ENCODE data around the gene IL1R2. TPM values are rescaled to one million over a fixed set of nuclear protein-coding genes. Genes with fewer than 3 reads are reported as not detected.

IL1R2 gene
- total and polyA plus RNA-seq, 9 of the 15 experiments (the other 6 are each of a cell fraction or from before 2014, with no cell fraction given): 0.13 TPM; not detected in 8

DNA sequence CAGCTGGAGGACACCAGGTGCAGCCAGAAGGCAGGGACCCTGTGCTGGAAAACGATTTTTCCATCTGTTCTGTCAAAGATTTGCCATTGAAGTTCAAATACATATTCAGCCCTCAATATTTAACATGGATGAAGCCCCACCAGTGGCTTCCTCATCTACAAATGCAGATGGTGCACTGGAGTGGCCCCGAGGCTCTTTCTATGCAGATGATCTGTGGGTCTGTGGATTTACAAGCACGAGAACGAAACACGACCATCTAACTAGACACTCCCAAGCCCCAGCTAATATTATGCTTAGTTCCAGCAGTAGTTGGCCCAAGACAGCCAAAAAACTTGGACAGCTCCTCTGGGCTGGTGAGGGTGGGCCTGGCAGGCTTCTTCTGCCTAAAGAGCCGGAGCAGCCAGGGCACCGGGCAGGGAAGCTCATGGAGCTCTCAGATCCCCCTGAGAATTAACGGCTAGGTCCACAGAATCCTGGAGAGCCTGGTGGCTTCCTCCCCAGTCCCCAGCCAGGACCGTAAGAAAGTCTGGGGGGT lies 9.2 kb upstream of the IL1R2 start:
- FAIRE-seq: no peak
- Histone ChIP-seq H3K9me1 (ENCODE audit: control insufficient read depth, insufficient read depth, low read length) (no peaks in the 10 kb centered on the region), H3K27ac (ENCODE audit: extremely low read depth, low read depth, low read length) (no peak overlapping the region), H3K4me3 (no peak overlapping the region), H3K4me1 (replicated peaks in 1 of 2; ENCODE audit: control insufficient read depth in 2 of 2, insufficient read depth in 2 of 2, low read length in 2 of 2) (0 out of 5 replicates have a peak, but pooled peaks cover 0 to 3% of the 10 kb centered on the region in 2 experiments), H3K79me2 (ENCODE audit: control insufficient read depth, insufficient read depth, low read length) (no peaks in the 10 kb centered on the region), H3K9me3 (replicated peaks; ENCODE audit: control insufficient read depth, insufficient read depth, low read depth, low read length) (no peaks in the 10 kb centered on the region), H3K9ac (ENCODE audit: insufficient read depth in 1 of 2, low read depth in 2 of 2, low read length in 2 of 2) (peak overlapping the region in 1 of 2 experiments; percentile 58; a peak in 1 of 4 replicates), H4K20me1 (replicated peaks; ENCODE audit: control insufficient read depth, insufficient read depth, low read length) (no peaks in the 10 kb centered on the region), H2AFZ (ENCODE audit: low read depth, low read length) (no peak overlapping the region), H3K36me3 (ENCODE audit: control insufficient read depth, insufficient read depth, low read length) (no peaks in the 10 kb centered on the region), H3K27me3 (ENCODE audit: control insufficient read depth in 2 of 2, insufficient read depth in 2 of 2, low read length in 2 of 2) (peaks cover 28 to 78% of the 10 kb centered on the region in 2 experiments; a peak in 4 of 5 replicates), H3K4me2 (ENCODE audit: insufficient read depth, low read length) (no peak overlapping the region)
- ChIA-PET CTCF (ENCODE audit: low intra/inter-chr PET ratio) (no interaction called here), POLR2A (no interaction called here)
- in situ Hi-C loops (cut with MboI): no loop called here
- BruUV-seq (replicated peaks): no TSS peak
- DNase-seq (ENCODE audit: extremely low read depth in 1 of 4, low spot score in 3 of 4): no peak
- TF ChIP-seq KLF16 (IDR thresholded peaks at IDR 0.05) (no peak), DDX20 (tag; IDR thresholded peaks at IDR 0.05; ENCODE audit: low read depth) (no peak), YY1 (IDR thresholded peaks at IDR 0.05; ENCODE audit: borderline replicate concordance in 1 of 3, control insufficient read depth in 1 of 3, extremely low read depth in 1 of 3, insufficient read depth in 3 of 3, insufficient read length in 1 of 3, insufficient replicate concordance in 2 of 3, low read depth in 1 of 3, low read length in 2 of 3) (no peak), HDAC8 (tag; IDR thresholded peaks at IDR 0.05) (no peak), HDAC1 (IDR thresholded peaks at IDR 0.05) (no peak), NFATC3 (IDR thresholded peaks at IDR 0.05) (no peak), KDM4B (IDR thresholded peaks at IDR 0.05; ENCODE audit: borderline replicate concordance in 2 of 2, low read depth in 1 of 2) (no peak), KLF13 (tag; IDR thresholded peaks at IDR 0.05; ENCODE audit: borderline replicate concordance, low read depth) (no peak), EHMT2 (IDR thresholded peaks at IDR 0.05) (no peak), CXXC5 (CRISPR knock-in tag; IDR thresholded peaks at IDR 0.05) (no peak)
- TF ChIP-seq, protein P1, sequence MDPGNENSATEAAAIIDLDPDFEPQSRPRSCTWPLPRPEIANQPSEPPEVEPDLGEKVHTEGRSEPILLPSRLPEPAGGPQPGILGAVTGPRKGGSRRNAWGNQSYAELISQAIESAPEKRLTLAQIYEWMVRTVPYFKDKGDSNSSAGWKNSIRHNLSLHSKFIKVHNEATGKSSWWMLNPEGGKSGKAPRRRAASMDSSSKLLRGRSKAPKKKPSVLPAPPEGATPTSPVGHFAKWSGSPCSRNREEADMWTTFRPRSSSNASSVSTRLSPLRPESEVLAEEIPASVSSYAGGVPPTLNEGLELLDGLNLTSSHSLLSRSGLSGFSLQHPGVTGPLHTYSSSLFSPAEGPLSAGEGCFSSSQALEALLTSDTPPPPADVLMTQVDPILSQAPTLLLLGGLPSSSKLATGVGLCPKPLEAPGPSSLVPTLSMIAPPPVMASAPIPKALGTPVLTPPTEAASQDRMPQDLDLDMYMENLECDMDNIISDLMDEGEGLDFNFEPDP (CRISPR knock-in tag; IDR thresholded peaks at IDR 0.05): no peak
- 1% methylated on average over 9 of the region's 9 CpGs for WGBS (ENCODE audit: insufficient coverage, low coverage, missing lambda C conversion rate)
- no peak for ATAC-seq
- intact Hi-C loops (cut with micrococcal nuclease): loop anchor here (10.0 kb wide), 2 partner anchors 458 to 568 kb away; no protein-coding TSS in a partner anchor

All from K562 (cell line).